ENCODE measurements around the gene NFKB1.

GRCh38 chr4:102466298-102466697 lies 34.9 kb upstream of the NFKB1 start:
- TF ChIP-seq POLR2A (IDR thresholded peaks at IDR 0.05), result no peak
- no peak for TF ChIP-seq POLR2AphosphoS5 (IDR thresholded peaks at IDR 0.05)
- TF ChIP-seq CTCF (IDR thresholded peaks at IDR 0.05), result no peak
- no peak for TF ChIP-seq EP300 (IDR thresholded peaks at IDR 0.05)
